HL-60 (cell line): ENCODE data around the gene ARFGAP1.

Source experiments
- DNase-seq, 2 experiments: peaks; one replicate each; pipeline ENCODE4 v3.0.0-alpha.2; 2010 to 2020; ENCODE audit warnings: low read depth in 1 of 2, low spot score in 1 of 2
- H3K27ac ChIP-seq: fragments of 250-450 bp; sonication (Bioruptor Pico); replicated peaks from 2 replicates; pipeline ENCODE4 v1.5.1; 2020; ENCODE audit warnings: mild to moderate bottlenecking, moderate library complexity
- H3K27me3 ChIP-seq: fragments of 250-450 bp; sonication (Bioruptor Pico); 2 replicates; pipeline ENCODE4 v1.5.1; 2021; ENCODE audit warnings: mild to moderate bottlenecking, moderate library complexity; ENCODE audit not compliant: insufficient read depth, poor library complexity, severe bottlenecking
- H3K4me3 ChIP-seq: replicated peaks from 2 replicates; pipeline ENCODE4 v1.5.1; 2011; ENCODE audit warnings: mild to moderate bottlenecking, control low read depth, low read length; ENCODE audit not compliant: insufficient read depth
- CTCF ChIP-seq: IDR thresholded peaks from one replicate; pipeline ENCODE4 v1.5.1; 2011; ENCODE audit warnings: low read length, control low read depth, inconsistent platforms; ENCODE audit not compliant: insufficient read depth
- GABPA ChIP-seq: IDR thresholded peaks from 2 replicates; pipeline ENCODE4 v1.6.1; 2012; ENCODE audit warnings: low read depth
- POLR2AphosphoS5 ChIP-seq: IDR thresholded peaks from 2 replicates; pipeline ENCODE4 v1.6.1; 2012; ENCODE audit warnings: low read depth
- REST ChIP-seq: IDR thresholded peaks from 2 replicates; pipeline ENCODE4 v1.6.1; 2012; ENCODE audit warnings: low read depth; ENCODE audit not compliant: insufficient replicate concordance
- SPI1 ChIP-seq: IDR thresholded peaks from 2 replicates; pipeline ENCODE4 v1.6.1; 2012; ENCODE audit warnings: low read depth, mild to moderate bottlenecking, borderline replicate concordance

ARFGAP1 gene

DNA sequence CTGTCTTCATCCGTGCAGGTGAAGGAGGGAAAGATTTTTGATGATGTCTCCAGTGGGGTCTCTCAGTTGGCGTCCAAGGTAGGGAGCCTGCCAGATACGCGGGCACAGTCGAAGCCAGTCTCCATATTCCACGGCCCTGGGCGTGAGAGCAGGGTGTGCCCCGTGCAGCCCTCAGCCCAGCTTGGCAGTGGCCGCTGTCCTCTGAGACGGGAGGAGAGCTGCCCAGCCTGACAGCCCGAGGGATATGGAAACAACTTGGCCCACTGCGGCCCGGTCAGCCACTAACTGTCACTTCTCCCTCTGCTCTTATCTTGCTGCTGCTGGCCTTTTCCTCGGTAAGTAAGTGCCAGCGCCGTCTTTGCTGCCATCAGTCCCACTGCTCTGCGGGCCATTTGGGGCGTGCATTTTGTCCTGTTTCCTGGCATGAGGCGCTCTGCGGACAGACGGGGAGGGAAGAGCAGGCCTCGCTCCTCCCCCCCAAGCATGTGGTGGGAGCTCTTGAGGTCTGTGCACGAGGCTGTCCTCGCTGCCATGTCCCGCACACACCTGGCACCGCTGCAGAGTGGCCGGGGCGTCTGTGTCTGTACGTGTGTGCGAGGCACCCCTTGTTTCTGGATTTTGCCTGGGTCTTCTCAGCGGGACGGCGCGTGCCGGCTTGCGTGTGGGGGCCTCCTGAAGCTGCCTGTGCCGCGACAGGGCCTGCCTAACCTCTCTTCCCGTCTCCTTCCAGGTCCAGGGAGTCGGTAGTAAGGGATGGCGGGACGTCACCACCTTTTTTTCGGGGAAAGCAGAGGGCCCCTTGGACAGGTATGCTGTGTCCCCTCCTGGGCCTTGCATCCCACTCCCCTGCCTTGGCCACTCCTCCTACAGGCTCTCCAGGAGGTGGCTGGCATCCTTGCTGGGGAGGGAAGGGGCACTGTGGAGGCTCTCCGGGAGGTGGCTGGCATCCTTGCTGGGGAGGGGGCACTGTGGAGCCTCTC lies 13.3 kb downstream of the ARFGAP1 start:
- H3K4me3 ChIP-seq: no peak overlapping the region
- DNase-seq: no peak
- no peaks in the 10 kb centered on the region for H3K27me3 ChIP-seq
- no peak overlapping the region for H3K27ac ChIP-seq
- TF ChIP-seq CTCF (no peak), REST (no peak), SPI1 (no peak), GABPA (no peak), POLR2AphosphoS5 (no peak)

DNA sequence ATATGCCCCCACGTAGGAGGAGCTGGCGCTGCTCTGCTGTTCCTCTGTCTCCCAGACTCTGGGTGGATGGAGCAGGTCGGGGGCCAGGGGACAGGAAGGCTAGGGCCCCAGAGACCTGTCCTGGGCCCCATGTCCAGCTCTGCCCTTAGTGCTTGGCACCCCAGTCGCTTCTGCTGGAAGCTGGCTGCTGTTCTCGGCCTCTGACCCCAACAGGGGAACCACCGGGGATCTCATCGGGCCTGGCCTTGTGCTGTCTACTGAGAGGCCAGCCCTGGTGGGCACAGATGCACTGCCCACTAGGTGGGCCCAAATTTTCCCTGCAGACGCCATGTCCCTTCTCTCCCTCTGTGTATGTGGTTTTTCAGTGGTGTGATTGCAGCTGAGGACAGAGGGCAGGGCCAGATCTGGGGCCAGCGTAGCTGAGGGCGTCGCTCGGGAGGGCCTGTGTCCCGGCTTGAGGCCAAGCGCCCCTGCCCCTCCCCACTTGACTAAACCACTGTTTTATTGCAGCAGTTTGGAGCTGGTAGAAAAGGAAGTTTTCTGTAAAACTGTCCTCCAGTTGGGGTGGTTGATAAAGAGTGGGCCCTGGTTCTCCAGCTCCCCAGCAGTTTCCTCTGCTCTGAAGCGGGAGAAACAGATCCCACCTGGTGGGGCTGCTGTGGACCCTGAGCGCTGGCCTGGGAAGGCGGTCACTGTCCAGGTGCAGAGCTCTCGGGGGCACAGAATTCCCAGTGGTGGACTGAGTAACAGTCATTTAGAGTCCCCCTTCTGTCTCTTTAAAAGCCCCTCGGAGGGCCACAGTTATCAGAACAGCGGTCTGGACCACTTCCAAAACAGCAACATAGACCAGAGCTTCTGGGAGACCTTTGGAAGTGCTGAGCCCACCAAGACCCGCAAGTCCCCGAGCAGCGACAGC lies 14.4 kb downstream of the ARFGAP1 start:
- DNase-seq: no peak
- no peak overlapping the region for H3K27ac ChIP-seq
- no peak overlapping the region for H3K4me3 ChIP-seq
- TF ChIP-seq SPI1 (no peak), POLR2AphosphoS5 (no peak), GABPA (no peak), REST (no peak), CTCF (no peak)
- H3K27me3 ChIP-seq: no peaks in the 10 kb centered on the region

DNA sequence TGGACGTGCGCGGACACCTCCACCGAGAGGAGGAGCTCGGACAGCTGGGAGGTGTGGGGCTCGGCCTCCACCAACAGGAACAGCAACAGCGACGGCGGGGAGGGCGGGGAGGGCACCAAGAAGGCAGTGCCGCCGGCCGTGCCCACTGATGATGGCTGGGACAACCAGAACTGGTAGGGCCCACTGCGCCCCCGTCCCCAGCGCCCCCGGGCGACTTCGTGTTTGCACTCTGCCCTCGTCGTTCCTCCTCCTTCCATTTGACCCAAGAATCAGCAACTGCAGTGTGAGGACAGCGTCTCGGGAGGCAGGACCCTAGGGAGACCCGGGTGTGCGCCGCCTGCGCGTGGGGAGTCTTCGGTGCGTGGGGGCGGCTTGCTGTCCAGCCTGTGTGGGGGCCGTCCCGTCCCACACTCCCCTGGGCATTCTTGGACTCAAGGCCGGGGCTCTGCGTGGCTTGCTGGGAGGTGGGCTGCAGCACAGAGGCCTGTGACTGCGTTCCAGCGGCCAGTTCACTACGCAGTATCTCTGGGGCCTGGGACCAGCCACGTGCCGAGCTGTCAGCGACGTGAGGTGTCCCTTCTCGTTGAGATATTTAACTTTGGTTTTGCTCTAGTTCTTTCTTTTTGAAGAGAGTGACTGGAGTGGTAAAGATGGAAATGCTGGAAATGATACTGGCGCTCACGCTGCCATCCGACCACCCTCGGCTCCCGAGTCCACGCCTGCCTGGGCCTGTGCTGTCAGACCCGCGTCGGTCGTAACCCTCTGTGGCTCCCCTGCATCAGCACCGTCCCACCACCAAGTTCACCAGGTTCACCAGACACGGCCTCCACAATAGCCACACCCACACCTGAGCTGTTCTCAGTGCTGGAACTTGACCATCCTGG lies 15.3 kb downstream of the ARFGAP1 start:
- H3K27me3 ChIP-seq: no peaks in the 10 kb centered on the region
- DNase-seq: no peak
- H3K4me3 ChIP-seq: no peak overlapping the region
- H3K27ac ChIP-seq: no peak overlapping the region
- TF ChIP-seq REST (no peak), POLR2AphosphoS5 (no peak), SPI1 (no peak), CTCF (no peak), GABPA (no peak)
